K562 (cell line): ENCODE data around the gene PRDM16. TPM values are rescaled to one million over a fixed set of nuclear protein-coding genes. Genes with fewer than 3 reads are reported as not detected.

Experiments
- ATAC-seq: fragments of 200-7000 bp; cut with Tn5 transposase; 3 replicates; pipeline ENCODE4 v1.9.1; 2020; ENCODE audit warnings: moderate library complexity
- BruUV-seq: library from RNA; stranded (reverse); fragments of 400-500 nt; replicated peaks from 2 replicates; lab custom pipeline; 2021; lab: Mats Ljungman, UMichigan
- CTCF ChIA-PET: fragments of 300-600 bp; formaldehyde crosslinking; extraction: SDS; loops from one replicate; lab custom pipeline; 2021; ENCODE audit warnings: low intra/inter-chr PET ratio; lab: Yijun Ruan, JAX
- POLR2A ChIA-PET: fragments of 300-600, 350-650 bp; sonication (Branson Sonifier 250); formaldehyde crosslinking; extraction: SDS; loops from one replicate; lab custom pipeline; 2021; ENCODE audit warnings: antibody characterized with exemption, inconsistent platforms; lab: Yijun Ruan, JAX
- DNase-seq, 4 experiments: peaks; one replicate each; pipeline versions ENCODE4 v3.0.0 to v3.0.0-alpha.2; 2011 to 2018; ENCODE audit warnings: low spot score in 3 of 4, mixed read lengths in 3 of 4; ENCODE audit errors: extremely low read depth in 1 of 4
- FAIRE-seq: peaks from 2 replicates; lab custom pipeline; 2011; peaks lifted over from hg19 to GRCh38; lab: Jason Lieb, UNC
- H2AFZ ChIP-seq: 2 replicates; pipeline ENCODE4 v1.6.0; 2011; ENCODE audit warnings: low read depth, low read length, control low read depth, inconsistent platforms
- H3K27ac ChIP-seq: fragments of 200-600 bp; 3 replicates; pipeline ENCODE4 v1.8.0; 2011; ENCODE audit warnings: low read depth, mild to moderate bottlenecking, control low read depth, inconsistent platforms, low read length, moderate library complexity, mixed read lengths; ENCODE audit errors: extremely low read depth
- H3K27me3 ChIP-seq, 2 experiments: fragments of 300-600 bp in 1 of 2; 2 replicates in 1 of 2; 3 replicates in 1 of 2; pipeline versions ENCODE4 v1.6.0 to v1.8.0; 2011; ENCODE audit warnings: inconsistent platforms in 2 of 2, low read length in 2 of 2, mild to moderate bottlenecking in 1 of 2, mixed read lengths in 1 of 2, moderate library complexity in 1 of 2; ENCODE audit not compliant: control insufficient read depth in 2 of 2, insufficient read depth in 2 of 2
- H3K36me3 ChIP-seq: fragments of 300-600 bp; 3 replicates; pipeline ENCODE4 v1.8.0; 2011; ENCODE audit warnings: mild to moderate bottlenecking, low read length, inconsistent platforms; ENCODE audit not compliant: control insufficient read depth, insufficient read depth
- H3K4me1 ChIP-seq, 2 experiments: fragments of 200-600 bp in 1 of 2; replicated peaks in 1 of 2; 2 replicates in 1 of 2; 3 replicates in 1 of 2; pipeline versions ENCODE4 v1.5.1 to v1.8.0; 2011; ENCODE audit warnings: inconsistent platforms in 2 of 2, low read length in 2 of 2, mild to moderate bottlenecking in 1 of 2, mixed read lengths in 1 of 2, moderate library complexity in 1 of 2; ENCODE audit not compliant: control insufficient read depth in 2 of 2, insufficient read depth in 2 of 2
- H3K4me2 ChIP-seq: 2 replicates; pipeline ENCODE4 v1.6.1; 2011; ENCODE audit warnings: low read length, control low read depth, inconsistent platforms, mixed read lengths; ENCODE audit not compliant: insufficient read depth
- H3K4me3 ChIP-seq: fragments of 200-600 bp; sonication (generic), shearing (Covaris generic); 2 replicates; pipeline ENCODE4 v1.5.1; 2016; ENCODE audit warnings: control low read depth, inconsistent platforms
- H3K79me2 ChIP-seq: fragments of 200-600 bp; 3 replicates; pipeline ENCODE4 v1.8.0; 2011; ENCODE audit warnings: low read length, inconsistent platforms; ENCODE audit not compliant: control insufficient read depth, insufficient read depth
- H3K9ac ChIP-seq, 2 experiments: 2 replicates each; pipeline versions ENCODE4 v1.6.0 to v1.6.1; 2011; ENCODE audit warnings: low read depth in 2 of 2, low read length in 2 of 2, control low read depth in 1 of 2, inconsistent platforms in 1 of 2, mild to moderate bottlenecking in 1 of 2, mixed read lengths in 1 of 2; ENCODE audit not compliant: insufficient read depth in 1 of 2
- H3K9me1 ChIP-seq: one replicate; pipeline ENCODE4 v1.6.0; 2011; ENCODE audit warnings: inconsistent platforms, mild to moderate bottlenecking, low read length, moderate library complexity; ENCODE audit not compliant: control insufficient read depth, insufficient read depth
- H3K9me3 ChIP-seq: replicated peaks from 2 replicates; pipeline ENCODE4 v1.5.1; 2011; ENCODE audit warnings: low read depth, low read length, inconsistent platforms; ENCODE audit not compliant: control insufficient read depth, insufficient read depth
- H4K20me1 ChIP-seq: replicated peaks from 2 replicates; pipeline ENCODE4 v1.6.1; 2011; ENCODE audit warnings: low read length, inconsistent platforms, mixed read lengths; ENCODE audit not compliant: control insufficient read depth, insufficient read depth
- CC2D1A ChIP-seq: fragments of 450-650 bp; IDR thresholded peaks from 2 replicates; pipeline ENCODE4 v1.6.1; 2017; ENCODE audit warnings: mild to moderate bottlenecking
- CHD1 ChIP-seq: fragments of 200-600 bp; sonication (generic); IDR thresholded peaks from one replicate; pipeline ENCODE4 v1.6.1; 2012; ENCODE audit warnings: mild to moderate bottlenecking, moderate library complexity, low read length, inconsistent platforms
- FOXP1 ChIP-seq: sonication (generic); formaldehyde crosslinking; IDR thresholded peaks from 2 replicates; pipeline ENCODE4 v1.8.0; 2022; ENCODE audit warnings: mild to moderate bottlenecking, missing genetic modification reagents
- MAFF ChIP-seq: IDR thresholded peaks from 2 replicates; pipeline ENCODE4 v1.6.1; 2012; ENCODE audit warnings: low read length, improper control_type of control experiment
- MTA3 ChIP-seq: fragments of 450-650 bp; formaldehyde crosslinking; IDR thresholded peaks from 2 replicates; pipeline ENCODE4 v1.6.1; 2017; ENCODE audit warnings: mild to moderate bottlenecking, borderline replicate concordance
- NCOA4 ChIP-seq: fragments of 450-650 bp; IDR thresholded peaks from 2 replicates; pipeline ENCODE4 v1.6.1; 2018; ENCODE audit warnings: mild to moderate bottlenecking; ENCODE audit not compliant: partially characterized antibody
- PHB2 ChIP-seq: fragments of 450-650 bp; IDR thresholded peaks from 2 replicates; pipeline ENCODE4 v1.6.1; 2017; ENCODE audit warnings: low read depth
- POLR2B ChIP-seq: fragments of 450-650 bp; IDR thresholded peaks from 2 replicates; pipeline ENCODE4 v1.6.1; 2018; ENCODE audit warnings: low read depth; ENCODE audit not compliant: partially characterized antibody
- RFX7 ChIP-seq: fragments of 250-450 bp; sonication (Bioruptor Pico); IDR thresholded peaks from 2 replicates; pipeline ENCODE4 v1.5.1; 2021; ENCODE audit warnings: mild to moderate bottlenecking
- SP1 ChIP-seq: sonication (generic); formaldehyde crosslinking; IDR thresholded peaks from 2 replicates; pipeline ENCODE4 v1.8.1; 2022; ENCODE audit warnings: mild to moderate bottlenecking, missing genetic modification reagents
- ZKSCAN1 ChIP-seq: fragments of 150-350 bp; IDR thresholded peaks from 2 replicates; pipeline ENCODE4 v1.6.1; 2016; ENCODE audit warnings: low read depth, low read length
- ZNF232 ChIP-seq: sonication (generic); formaldehyde crosslinking; IDR thresholded peaks from 2 replicates; pipeline ENCODE4 v1.8.0; 2022; ENCODE audit warnings: mild to moderate bottlenecking, missing genetic modification reagents
- ZNF253 ChIP-seq: fragments of 250-450 bp; sonication (Bioruptor Pico); conservative IDR thresholded peaks from 2 replicates; pipeline ENCODE4 v1.6.1; 2021; ENCODE audit warnings: mild to moderate bottlenecking
- WGBS: fragments of 100-300 bp; shearing (Covaris generic); methylation state at CpG from one replicate; pipeline ENCODE4 v1.1.6; 2016; ENCODE audit warnings: low coverage, mixed read lengths; ENCODE audit not compliant: insufficient coverage; ENCODE audit errors: missing lambda C conversion rate; 5-methylcytosine and 5-hydroxymethylcytosine counted together
- in situ Hi-C: fragments of 300-500 bp; cut with MboI; formaldehyde crosslinking; loops from 4 replicates; pipeline ENCODE4 v1.15.0; 2018; ENCODE audit warnings: inconsistent platforms, mixed read lengths
- intact Hi-C: fragments of 100-400 bp; cut with micrococcal nuclease; formaldehyde crosslinking; loops from 2 replicates; pipeline ENCODE4 v1.14.2; 2022
- polyA plus RNA-seq, 8 experiments: library from polyadenylated mRNA; depleted of rRNA in 4 of 8; stranded (reverse) in 5 of 8; unstranded in 3 of 8; fragments of >200 nt; fragmentation: Nextera tagmentation in 2 of 8; fragmentation: Illumina TruSeq in 1 of 8; extraction: Ambion mirVana in 2 of 8; extraction: Trizol in 1 of 8; gene quantifications; 2 replicates each; pipeline versions ENCODE4 v1.2.1 to v1.2.3, GENCODE V29; 2011 to 2014; ENCODE audit warnings: inconsistent platforms in 1 of 8, missing spikeins in 1 of 8
- total RNA-seq, 7 experiments: library from RNA; depleted of rRNA in 6 of 7; stranded (reverse); fragments of >200 nt in 6 of 7; fragmentation: Illumina TruSeq in 2 of 7; extraction: Trizol in 2 of 7; gene quantifications; 2 replicates each; pipeline versions ENCODE4 v1.2.1 to v1.2.3, GENCODE V29; 2011 to 2021; ENCODE audit warnings: low replicate concordance in 1 of 7
- TF ChIP-seq, protein P1 (sequence below): IDR thresholded peaks from 2 replicates; pipeline ENCODE4 v1.6.1; 2012; ENCODE audit warnings: low read depth, low read length, improper control_type of control experiment, borderline replicate concordance

The PRDM16 gene
- total and polyA plus RNA-seq, 9 of the 15 experiments (the other 6 are each of a cell fraction or from before 2014, with no cell fraction given) = 0.10 to 0.27 TPM; not detected in 7

GRCh38 chr1:3402258-3403010 lies 333.4 kb downstream of the PRDM16 start (continued):
- no peak for TF ChIP-seq CHD1
- no peak for TF ChIP-seq RFX7 (CRISPR knock-in tag)
- TF ChIP-seq PHB2 = no peak
- no peak for TF ChIP-seq CC2D1A
- no peak for TF ChIP-seq ZNF232 (CRISPR knock-in tag)
- no peak for TF ChIP-seq MAFF
- no peak for TF ChIP-seq FOXP1
- no peak for TF ChIP-seq SP1 (CRISPR knock-in tag)
- TF ChIP-seq, protein P1, sequence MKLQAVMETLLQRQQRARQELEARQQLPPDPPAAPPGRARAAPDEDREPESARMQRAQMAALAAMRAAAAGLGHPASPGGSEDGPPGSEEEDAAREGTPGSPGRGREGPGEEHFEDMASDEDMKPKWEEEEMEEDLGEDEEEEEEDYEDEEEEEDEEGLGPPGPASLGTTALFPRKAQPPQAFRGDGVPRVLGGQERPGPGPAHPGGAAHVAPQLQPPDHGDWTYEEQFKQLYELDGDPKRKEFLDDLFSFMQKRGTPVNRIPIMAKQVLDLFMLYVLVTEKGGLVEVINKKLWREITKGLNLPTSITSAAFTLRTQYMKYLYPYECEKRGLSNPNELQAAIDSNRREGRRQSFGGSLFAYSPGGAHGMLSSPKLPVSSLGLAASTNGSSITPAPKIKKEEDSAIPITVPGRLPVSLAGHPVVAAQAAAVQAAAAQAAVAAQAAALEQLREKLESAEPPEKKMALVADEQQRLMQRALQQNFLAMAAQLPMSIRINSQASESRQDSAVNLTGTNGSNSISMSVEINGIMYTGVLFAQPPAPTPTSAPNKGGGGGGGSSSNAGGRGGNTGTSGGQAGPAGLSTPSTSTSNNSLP = no peak
- TF ChIP-seq, all 486 proteins: peak for 0

DNA sequence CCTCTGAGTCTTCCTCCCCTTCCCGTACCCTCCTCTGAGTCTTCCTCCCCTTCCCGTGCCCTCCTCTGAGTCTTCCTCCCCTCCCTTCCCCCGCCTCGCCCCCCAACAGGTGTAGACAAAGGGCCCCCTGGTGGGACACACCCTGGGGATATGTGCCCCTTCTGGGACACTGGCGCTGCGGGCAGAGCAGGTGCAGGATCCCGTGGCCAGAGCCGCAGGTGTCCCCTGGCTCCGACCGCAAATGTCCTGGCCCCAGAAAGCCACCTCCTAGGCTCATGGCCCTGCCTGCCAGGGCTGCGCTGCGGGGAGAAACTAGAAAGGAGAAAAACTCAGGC lies 334.0 kb downstream of the PRDM16 start:
- in situ Hi-C loops = no loop called here
- Histone ChIP-seq H3K4me1 (peaks cover 0 to 15% of the 10 kb centered on the region in 2 experiments; a peak in 2 of 5 replicates), H3K4me2 (no peak overlapping the region), H3K4me3 (no peak overlapping the region), H3K9me1 (no peaks in the 10 kb centered on the region), H4K20me1 (peaks cover 5% of the 10 kb centered on the region), H3K36me3 (no peaks in the 10 kb centered on the region), H3K27me3 (peaks cover 28 to 72% of the 10 kb centered on the region in 2 experiments), H2AFZ (no peak overlapping the region), H3K79me2 (no peaks in the 10 kb centered on the region), H3K9ac (no peak overlapping the region), H3K27ac (no peak overlapping the region), H3K9me3 (no peaks in the 10 kb centered on the region)
- TF ChIP-seq RFX7 (CRISPR knock-in tag) (no peak), POLR2B (no peak), ZNF253 (CRISPR knock-in tag) (no peak), ZKSCAN1 (no peak), MTA3 (no peak), NCOA4 (no peak)
- no TSS peak for BruUV-seq
- POLR2A ChIA-PET = no interaction called here
- CTCF ChIA-PET = no interaction called here
- FAIRE-seq (no peak), DNase-seq (no peak), ATAC-seq (no peak)
- intact Hi-C loops = no loop called here
- 0% methylated on average over 8 of the region's 12 CpGs for WGBS
